DLD1 (cell line): Measurements from ENCODE around the gene KIR2DL1.
"Not testable (repeated sequence)": the region's sequence is repeated elsewhere in the genome, so short reads cannot be mapped to it uniquely, and the experiment has no call there.

Experiments used
- in situ Hi-C: cut with HindIII; loops from 2 replicates; pipeline ENCODE4 v1.10.0; 2017; ENCODE audit warnings: low sequenced_read_pairs

Gene KIR2DL1

DNA sequence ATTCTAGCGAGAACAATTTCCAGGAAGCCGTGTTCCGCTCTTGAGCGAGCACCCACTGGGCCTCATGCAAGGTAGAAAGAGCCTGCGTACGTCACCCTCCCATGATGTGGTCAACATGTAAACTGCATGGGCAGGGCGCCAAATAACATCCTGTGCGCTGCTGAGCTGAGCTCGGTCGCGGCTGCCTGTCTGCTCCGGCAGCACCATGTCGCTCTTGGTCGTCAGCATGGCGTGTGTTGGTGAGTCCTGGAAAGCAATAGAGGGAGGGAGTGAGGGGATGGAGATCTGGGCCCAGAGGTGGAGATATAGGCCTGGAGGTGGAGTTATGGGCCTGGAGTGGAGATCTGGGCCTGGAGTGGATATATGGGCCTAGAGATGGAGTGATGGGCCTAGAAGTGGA lies at the start of gene KIR2DL1:
Gene KIR2DL1 (plus strand): TSS at position 148 of the 400 bp plus-strand sequence. CDS start 58 bp downstream, at position 206.
- in situ Hi-C loops: not testable (repeated sequence)

DNA sequence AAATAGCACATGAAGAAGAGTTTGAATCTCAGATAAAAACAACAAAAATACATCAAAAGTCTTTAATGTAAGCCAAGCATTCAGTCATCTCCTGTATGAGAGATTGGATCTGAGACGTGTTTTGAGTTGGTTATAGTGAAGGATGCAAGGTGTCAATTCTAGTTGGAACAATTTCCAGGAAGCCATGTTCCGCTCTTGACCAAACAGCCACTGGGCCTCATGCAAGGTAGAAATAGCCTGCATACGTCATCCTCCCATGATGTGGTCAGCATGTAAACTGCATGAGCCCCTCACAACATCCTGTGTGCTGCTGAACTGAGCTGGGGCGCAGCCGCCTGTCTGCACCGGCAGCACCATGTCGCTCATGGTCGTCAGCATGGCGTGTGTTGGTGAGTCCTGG lies 45.5 kb upstream of the KIR2DL1 start, which contains the start of gene KIR3DL3:
Gene KIR3DL3 (plus strand): TSS at position 301 of the 400 bp plus-strand sequence. CDS start 55 bp downstream, at position 356.
- in situ Hi-C loops: no loop called here

DNA sequence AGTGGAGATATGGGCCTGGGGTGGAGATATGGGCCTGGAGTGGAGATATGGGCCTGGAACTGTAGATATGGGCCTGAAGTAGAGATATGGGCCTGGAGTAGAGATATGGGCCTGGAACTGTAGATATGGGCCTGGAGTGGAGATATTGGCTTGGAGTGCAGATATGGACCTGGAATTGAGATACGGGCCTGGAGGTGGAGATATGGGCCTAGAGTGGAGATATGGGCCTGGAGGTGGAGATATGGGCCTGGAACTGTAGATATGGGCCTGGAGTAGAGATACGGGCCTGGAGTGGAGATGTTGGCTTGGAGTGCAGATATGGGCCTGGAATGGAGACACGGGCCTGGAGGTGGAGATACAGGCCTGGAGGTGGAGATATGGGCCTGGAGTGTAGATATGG lies 44.9 kb upstream of the KIR2DL1 start:
- in situ Hi-C loops: no loop called here

DNA sequence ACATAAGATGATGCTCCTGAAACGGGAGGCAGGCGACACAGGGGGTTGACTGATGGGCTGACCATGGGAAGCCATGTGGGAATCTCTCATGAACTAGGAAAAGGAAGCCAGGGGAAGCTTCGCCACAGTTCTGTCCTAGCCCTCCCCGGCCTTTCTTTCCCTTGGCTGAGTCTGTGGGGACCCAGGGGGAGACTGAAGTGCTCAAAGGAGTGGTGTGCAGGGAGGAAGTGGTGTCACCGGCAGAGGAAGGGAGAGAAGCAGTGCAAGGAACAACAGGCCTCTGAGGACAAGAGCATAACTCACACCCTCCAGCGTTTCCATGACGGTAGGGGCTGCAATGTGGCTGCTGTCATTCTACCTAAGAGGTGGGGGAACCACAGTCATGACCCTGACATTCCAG lies 44.3 kb upstream of the KIR2DL1 start:
- in situ Hi-C loops: no loop called here

DNA sequence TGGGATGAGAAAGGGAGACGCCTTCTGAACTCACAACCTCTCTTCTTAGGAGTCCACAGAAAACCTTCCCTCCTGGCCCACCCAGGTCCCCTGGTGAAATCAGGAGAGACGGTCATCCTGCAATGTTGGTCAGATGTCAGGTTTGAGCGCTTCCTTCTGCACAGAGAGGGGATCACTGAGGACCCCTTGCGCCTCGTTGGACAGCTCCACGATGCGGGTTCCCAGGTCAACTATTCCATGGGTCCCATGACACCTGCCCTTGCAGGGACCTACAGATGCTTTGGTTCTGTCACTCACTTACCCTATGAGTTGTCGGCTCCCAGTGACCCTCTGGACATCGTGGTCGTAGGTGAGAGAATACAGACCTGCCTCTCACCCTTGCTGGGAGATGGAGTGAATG lies 42.0 kb upstream of the KIR2DL1 start:
- in situ Hi-C loops: no loop called here

DNA sequence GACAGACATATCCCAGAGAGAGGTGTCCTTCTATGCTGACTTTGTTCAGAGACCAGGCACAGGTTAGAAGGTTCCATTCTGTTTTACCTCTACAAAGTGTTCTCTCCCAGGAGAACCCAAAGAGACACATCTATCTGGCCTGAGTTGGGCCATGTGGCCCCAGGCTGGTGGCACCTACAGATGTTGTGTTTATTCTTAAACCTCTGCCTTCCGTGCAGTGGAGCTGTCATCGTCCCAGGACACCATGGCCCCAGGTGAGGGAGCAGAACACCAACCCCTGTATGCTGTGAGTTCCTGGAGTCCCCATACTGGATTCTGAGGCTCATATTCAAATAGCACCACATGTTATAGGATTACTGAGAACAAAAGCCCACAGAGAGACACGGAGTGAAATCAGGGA lies 41.4 kb upstream of the KIR2DL1 start:
- in situ Hi-C loops: no loop called here

DNA sequence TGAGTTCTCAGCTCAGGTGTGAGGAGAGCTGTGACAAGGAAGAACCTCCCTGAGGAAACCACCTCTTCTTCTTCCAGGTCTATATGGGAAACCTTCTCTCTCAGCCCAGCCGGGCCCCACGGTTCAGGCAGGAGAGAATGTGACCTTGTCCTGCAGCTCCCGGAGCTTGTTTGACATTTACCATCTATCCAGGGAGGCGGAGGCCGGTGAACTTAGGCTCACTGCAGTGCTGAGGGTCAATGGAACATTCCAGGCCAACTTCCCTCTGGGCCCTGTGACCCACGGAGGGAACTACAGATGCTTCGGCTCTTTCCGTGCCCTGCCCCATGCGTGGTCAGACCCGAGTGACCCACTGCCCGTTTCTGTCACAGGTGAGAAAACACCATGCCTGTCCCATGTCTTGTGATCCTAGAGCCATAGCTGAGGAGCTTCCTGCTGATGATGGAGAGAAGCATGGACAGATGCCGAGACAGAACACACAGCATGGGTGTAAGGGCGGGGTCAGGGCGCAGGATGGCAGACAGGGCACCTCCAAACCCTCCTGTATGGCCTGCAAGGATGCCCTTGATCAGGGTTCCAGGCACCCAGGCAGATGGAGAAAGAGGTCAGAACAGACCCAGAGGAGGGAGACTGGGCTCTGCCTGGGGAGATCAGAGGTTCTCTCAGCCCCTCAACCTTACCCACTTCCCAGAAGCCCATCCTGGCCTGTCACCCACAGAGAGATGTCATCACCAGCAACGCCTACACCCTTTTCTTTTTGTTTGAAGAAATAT lies 40.0 kb upstream of the KIR2DL1 start:
- in situ Hi-C loops: no loop called here

DNA sequence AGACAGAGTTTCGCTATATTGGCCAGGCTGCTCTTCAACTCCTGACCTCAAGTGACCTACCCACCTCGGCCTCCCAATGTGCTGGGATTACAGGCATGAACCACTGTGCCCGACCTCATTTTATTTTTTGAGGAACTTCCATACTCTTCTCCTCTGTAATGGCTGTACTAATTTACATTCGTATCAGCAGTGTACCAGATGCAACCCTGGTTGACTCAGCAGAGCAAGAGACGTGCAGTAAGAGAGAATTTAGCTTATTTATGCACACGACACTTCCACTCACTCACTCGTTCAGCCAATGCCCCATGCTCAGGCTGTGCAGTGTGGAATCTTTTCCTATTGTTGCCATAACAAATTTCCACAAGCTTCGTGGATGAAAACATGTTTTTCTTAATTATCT lies 38.4 kb upstream of the KIR2DL1 start:
- in situ Hi-C loops: no loop called here

DNA sequence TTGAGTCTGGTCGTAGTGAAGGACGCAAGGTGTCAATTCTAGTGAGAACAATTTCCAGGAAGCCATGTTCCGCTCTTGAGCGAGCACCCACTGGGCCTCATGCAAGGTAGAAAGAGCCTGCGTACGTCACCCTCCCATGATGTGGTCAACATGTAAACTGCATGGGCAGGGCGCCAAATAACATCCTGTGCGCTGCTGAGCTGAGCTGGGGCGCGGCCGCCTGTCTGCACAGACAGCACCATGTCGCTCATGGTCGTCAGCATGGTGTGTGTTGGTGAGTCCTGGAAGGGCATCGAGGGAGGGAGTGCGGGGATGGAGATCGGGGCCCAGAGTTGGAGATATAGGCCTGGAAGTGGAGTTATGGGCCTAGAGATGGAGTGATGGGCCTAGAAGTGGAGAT lies 31.3 kb upstream of the KIR2DL1 start, which contains the start of gene KIR2DL3:
Gene KIR2DL3 (plus strand): TSS at position 208 of the 400 bp plus-strand sequence. CDS start 33 bp downstream, at position 241.
- in situ Hi-C loops: not testable (repeated sequence)

DNA sequence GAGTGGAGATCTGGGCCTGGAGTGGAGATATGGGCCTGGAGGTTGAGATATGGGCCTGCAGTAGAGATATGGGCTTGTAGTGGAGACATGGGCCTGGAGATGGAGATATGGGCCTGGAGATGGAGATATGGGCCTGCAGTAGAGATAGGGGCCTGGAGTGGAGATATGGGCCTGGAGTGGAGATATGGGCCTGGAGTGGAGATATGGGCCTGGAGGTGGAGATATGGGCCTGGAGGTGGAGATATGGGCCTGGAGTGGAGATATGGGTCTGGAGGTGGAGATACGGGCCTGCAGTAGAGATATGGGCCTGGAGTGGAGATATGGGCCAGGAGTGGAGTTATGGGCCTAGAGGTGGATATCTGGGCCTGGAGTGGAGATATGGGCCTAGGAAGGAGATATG lies 30.9 kb upstream of the KIR2DL1 start:
- in situ Hi-C loops: no loop called here

DNA sequence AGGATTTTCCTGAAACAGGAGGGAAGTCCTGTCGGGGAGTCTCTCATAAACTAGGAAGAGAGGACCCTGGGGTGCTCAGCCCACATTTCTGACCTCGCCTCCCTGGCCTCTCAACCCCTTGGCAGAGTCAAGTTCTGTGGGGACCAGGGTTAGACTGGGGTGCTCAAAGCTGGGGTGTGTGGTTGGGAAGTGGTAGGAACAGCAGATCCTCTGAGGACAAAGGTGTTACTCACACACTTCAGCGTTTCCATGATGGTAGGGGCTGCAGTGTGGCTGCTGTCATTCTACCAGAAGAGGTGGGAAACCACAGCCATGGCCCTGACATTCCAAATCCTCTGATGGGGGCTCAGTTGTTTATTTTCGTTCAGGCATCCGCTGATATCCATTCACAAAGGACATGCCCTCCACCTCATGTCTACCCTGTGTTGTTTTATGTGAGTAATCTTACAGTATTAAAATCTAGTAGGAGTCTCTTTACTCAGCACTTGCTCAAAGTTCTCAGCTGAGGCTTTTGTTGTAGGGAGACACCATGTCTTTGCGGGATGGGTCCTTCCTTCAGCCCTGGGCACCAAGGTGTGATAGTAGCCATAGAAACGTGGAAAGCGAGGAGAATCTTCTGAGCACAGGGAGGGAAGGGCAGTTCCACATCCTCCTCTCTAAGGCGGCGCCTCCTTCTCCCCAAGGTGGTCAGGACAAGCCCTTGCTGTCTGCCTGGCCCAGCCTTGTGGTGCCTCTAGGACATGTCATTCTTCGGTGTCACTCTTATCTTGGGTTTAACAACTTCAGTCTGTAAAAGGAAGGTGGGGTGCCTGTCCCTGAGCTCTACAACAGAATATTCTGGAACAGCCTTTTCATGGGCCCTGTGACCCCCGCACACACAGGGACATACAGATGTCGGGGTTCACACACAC lies 29.8 kb upstream of the KIR2DL1 start:
- in situ Hi-C loops: no loop called here

DNA sequence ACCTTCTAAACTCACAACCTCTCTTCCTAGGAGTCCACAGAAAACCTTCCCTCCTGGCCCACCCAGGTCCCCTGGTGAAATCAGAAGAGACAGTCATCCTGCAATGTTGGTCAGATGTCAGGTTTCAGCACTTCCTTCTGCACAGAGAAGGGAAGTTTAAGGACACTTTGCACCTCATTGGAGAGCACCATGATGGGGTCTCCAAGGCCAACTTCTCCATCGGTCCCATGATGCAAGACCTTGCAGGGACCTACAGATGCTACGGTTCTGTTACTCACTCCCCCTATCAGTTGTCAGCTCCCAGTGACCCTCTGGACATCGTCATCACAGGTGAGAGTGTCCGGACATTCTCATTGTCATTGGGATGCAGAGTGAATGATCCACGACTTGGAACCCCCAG lies 27.6 kb upstream of the KIR2DL1 start:
- in situ Hi-C loops: not testable (repeated sequence)

DNA sequence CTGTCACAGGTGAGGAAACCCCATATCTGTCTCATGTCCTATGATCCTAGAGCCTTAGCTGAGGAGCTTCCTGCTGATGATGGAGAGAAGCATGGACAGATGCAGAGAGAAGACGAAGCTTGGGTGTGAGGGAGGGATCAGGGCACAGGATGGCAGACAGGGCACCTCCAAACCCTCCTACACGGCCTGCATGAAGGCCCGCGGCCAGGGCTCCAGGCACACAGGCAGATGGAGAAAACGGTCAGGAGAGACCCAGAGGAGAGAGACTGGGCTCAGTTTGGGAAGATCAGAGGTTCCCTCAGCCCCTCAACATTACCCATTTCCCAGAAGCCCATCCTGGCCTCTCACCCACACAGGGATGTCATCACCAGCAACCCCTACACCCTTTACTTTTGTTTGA lies 25.5 kb upstream of the KIR2DL1 start:
- in situ Hi-C loops: not testable (repeated sequence)

DNA sequence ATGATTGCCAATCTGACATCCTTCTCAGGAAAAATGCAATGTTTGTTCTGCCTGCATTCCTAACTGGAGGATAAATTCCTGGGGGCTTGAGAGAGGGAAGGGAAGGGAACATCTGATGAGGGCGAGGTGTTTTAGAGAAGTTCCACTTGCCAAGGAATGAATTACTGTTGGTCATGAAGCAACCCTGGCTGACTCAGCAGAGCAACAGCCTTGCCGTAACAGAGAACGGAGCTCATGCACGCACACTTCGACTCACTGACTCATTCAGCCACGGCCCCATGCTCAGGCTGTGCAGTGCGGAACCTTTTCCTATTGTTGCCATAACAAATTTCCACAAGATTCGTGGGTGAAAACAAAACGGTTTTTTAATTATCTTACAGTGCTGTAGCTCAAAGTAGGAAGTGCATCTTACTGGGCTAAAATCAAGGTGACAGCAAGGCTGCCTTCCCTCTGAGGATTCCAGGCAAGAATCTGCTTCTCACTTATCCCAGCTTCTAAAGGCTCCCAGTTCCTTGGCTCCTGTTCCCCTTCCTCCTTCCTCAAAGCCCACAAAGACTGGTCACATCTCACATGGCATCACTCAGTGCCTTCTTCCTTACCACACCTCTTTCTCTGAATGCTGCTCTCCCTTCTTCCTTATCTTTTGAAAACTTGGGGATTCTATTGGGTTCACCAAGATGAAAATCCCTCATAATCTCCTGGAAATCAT lies 21.8 kb upstream of the KIR2DL1 start:
- in situ Hi-C loops: not testable (repeated sequence)

DNA sequence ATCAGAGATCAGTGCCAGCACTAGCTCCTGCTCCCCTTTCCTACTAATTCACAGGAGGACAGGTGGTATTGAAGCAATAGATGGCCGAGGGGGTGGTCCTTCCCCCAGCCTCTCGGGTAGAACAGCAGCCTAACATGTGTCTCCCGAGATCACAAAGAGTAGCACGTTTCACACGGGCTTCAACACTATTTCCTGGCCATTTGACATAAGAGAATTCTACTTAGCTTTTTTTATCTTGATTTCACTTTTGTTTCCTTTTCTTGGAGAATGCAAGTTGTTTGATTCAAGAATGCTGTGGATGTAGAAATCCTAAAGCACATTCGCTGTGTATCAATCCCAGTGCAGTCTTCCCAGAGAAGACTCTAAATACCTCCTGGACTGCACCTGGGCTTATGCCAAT lies 19.3 kb upstream of the KIR2DL1 start:
- in situ Hi-C loops: not testable (repeated sequence)

DNA sequence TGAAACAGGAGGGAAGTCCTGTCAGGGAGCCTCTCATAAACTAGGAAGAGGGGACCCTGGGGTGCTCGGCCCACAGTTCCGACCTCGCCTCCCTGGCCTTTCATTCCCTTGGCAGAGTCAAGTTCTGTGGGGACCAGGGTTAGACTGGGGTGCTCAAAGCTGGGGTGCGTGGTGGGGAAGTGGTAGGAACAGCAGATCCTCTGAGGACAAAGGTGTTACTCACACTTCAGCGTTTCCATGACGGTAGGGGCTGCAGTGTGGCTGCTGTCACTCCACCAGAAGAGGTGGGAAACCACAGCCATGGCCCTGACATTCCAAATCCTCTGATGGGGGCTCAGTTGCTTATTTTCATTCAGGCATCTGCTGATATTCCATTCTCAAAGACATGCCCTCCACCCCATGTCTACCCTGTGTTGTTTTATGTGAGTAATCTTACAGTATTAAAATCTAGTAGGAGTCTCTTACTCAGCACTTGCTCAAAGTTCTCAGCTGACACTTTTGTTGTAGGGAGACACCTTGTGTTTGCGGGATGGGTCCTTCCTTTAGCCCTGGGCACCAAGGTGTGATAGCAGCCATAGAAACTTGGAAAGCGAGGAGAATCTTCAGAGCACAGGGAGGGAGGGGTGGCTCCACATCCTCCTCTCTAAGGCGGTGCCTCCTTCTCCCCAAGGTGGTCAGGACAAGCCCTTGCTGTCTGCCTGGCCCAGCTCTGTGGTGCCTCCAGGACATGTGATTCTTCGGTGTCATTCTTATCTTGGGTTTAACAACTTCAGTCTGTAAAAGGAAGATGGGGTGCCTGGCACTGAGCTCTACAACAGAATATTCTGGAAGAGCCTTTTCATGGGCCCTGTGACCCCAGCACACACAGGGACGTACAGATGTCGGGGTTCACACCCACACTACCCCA lies 13.1 kb upstream of the KIR2DL1 start:
- in situ Hi-C loops: not testable (repeated sequence)

DNA sequence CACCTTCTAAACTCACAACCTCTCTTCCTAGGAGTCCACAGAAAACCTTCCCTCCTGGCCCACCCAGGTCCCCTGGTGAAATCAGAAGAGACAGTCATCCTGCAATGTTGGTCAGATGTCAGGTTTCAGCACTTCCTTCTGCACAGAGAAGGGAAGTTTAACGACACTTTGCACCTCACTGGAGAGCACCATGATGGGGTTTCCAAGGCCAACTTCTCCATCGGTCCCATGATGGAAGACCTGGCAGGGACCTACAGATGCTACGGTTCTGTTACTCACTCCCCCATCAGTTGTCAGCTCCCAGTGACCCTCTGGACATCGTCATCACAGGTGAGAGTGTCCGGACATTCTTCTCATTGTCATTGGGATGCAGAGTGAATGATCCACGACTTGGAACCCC lies 11.0 kb upstream of the KIR2DL1 start:
- in situ Hi-C loops: not testable (repeated sequence)

DNA sequence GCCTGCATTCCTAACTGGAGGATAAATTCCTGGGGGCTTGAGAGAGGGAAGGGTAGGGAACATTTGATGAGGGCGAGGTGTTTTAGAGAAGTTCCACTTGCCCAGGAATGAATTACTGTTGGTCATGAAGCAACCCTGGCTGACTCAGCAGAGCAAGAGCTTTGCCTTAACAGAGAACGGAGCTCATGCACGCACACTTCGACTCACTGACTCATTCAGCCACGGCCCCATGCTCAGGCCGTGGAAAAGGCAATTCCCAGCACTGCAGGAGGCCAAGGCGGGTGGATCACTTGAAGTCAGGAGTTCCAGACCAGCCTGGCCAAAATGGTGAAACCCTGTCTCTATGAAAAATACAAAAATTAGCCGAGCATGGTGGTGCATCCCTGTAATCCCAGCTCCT lies 5.4 kb upstream of the KIR2DL1 start:
- in situ Hi-C loops: not testable (repeated sequence)

DNA sequence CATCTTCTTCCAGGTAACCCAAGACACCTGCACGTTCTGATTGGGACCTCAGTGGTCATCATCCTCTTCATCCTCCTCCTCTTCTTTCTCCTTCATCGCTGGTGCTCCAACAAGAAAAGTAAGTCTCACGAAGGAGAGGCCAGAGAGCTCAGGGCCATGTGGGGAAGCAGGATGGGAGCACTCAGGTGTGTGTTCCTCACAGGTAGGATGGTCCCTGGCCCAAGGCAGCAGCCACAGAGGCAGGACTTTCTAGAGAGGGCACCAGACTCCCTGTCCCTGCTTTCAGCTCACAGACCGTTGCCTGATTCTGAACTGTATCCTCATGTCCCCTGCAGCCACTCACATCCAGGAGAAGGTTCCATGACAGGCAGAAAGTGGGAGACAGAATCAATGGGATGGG lies 3.1 kb upstream of the KIR2DL1 start:
- in situ Hi-C loops: not testable (repeated sequence)

DNA sequence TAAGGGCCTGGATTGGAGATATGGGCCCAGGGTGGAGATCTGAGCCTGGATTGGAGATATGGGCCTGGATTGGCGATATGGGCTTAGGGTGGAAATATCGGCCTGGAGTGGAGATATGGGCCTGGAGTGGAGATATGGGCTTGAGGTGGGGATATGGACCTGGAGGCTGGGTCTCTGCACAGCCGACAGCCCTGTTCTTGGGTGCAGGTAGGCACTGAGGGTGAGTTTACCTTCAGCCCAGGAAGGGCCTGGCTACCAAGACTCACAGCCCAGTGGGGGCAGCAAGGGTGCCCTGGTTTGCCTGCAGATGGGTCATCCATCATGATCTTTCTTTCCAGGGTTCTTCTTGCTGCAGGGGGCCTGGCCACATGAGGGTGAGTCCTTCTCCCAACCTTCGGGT lies 918 bp downstream of the KIR2DL1 start:
- in situ Hi-C loops: not testable (repeated sequence)
